ENCODE data around the gene DIP2A.

Gene DIP2A

DNA sequence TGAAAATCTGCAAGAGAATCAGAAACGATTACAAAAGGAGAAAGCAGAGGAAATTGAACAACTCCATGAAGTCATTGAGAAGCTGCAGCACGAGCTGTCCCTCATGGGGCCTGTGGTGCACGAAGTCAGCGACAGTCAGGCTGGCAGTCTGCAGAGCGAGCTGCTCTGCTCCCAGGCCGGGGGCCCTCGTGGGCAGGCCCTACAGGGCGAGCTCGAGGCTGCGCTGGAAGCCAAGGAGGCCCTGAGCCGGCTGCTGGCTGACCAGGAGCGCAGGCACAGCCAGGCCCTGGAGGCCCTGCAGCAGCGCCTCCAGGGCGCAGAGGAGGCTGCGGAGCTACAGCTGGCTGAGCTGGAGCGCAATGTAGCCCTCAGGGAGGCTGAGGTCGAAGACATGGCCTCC is 47.5 kb upstream of the DIP2A start:
- WGBS (ENCODE audit: extremely low coverage, insufficient coverage, insufficient read length), result no CpG with 5 or more reads among the region's 17 CpGs
- Histone ChIP-seq H3K27me3 (ENCODE audit: insufficient read depth, low read length) (no peaks in the 10 kb centered on the region), H3K23ac (ENCODE audit: low read length) (no peak overlapping the region), H3K4me3 (ENCODE audit: low read depth, low read length) (no peak overlapping the region), H4K12ac (ENCODE audit: low read depth, low read length) (no peak overlapping the region), H4K91ac (ENCODE audit: low read depth, low read length) (no peak overlapping the region), H3K4me2 (ENCODE audit: low read length) (no peak overlapping the region), H3K9me3 (ENCODE audit: insufficient read depth, low read depth, low read length) (peaks cover 2% of the 10 kb centered on the region), H2AFZ (ENCODE audit: insufficient read depth, low read length, poor library complexity) (no peak overlapping the region), H3K36me3 (ENCODE audit: control insufficient read depth in 1 of 2, insufficient read depth in 2 of 2, low read length in 2 of 2) (peaks cover 37 to 44% of the 10 kb centered on the region in 2 experiments), H3K18ac (ENCODE audit: low read length) (no peak overlapping the region), H3K14ac (ENCODE audit: low read length) (no peak overlapping the region), H3K4me1 (ENCODE audit: control insufficient read depth in 1 of 2, insufficient read depth in 2 of 2, low read length in 2 of 2) (peaks cover 2 to 4% of the 10 kb centered on the region in 2 experiments), H3K79me2 (ENCODE audit: control insufficient read depth, insufficient read depth, low read length, poor library complexity) (no peaks in the 10 kb centered on the region), H3K9ac (ENCODE audit: low read length) (no peak overlapping the region), H3K79me1 (ENCODE audit: low read length) (no peaks in the 10 kb centered on the region), H2BK12ac (ENCODE audit: low read length) (no peak overlapping the region), H2BK5ac (ENCODE audit: low read depth, low read length, poor library complexity) (no peak overlapping the region), H2AK5ac (ENCODE audit: low read length) (no peak overlapping the region), H3K27ac (ENCODE audit: low read depth, low read length) (no peak overlapping the region), H4K8ac (ENCODE audit: low read depth, low read length) (no peak overlapping the region), H2BK120ac (ENCODE audit: insufficient read depth, low read length, poor library complexity) (no peak overlapping the region), H3K4ac (ENCODE audit: low read depth, low read length) (no peak overlapping the region)
- peak in 1 of 2 donors; percentile 6 for DNase-seq

DNA sequence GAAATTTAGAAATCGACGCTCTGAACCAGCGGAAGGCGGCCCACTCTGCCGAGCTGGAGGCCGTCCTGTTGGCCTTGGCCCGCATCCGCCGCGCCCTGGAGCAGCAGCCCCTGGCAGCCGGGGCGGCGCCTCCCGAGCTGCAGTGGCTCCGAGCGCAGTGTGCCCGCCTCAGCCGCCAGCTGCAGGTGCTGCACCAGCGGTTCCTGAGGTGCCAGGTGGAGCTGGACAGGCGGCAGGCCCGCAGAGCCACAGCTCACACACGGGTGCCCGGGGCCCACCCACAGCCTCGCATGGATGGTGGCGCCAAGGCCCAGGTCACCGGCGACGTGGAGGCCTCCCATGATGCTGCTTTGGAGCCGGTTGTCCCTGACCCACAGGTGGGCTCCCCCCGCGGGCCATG is 47.0 kb upstream of the DIP2A start:
- Histone ChIP-seq H2BK5ac (ENCODE audit: low read depth, low read length, poor library complexity) (no peak overlapping the region), H3K9me3 (ENCODE audit: insufficient read depth, low read depth, low read length) (peaks cover 2% of the 10 kb centered on the region), H3K79me2 (ENCODE audit: control insufficient read depth, insufficient read depth, low read length, poor library complexity) (no peaks in the 10 kb centered on the region), H2BK12ac (ENCODE audit: low read length) (no peak overlapping the region), H3K14ac (ENCODE audit: low read length) (no peak overlapping the region), H3K4me3 (ENCODE audit: low read depth, low read length) (no peak overlapping the region), H3K4me2 (ENCODE audit: low read length) (no peak overlapping the region), H2BK120ac (ENCODE audit: insufficient read depth, low read length, poor library complexity) (no peak overlapping the region), H3K18ac (ENCODE audit: low read length) (peak overlapping the region; percentile 33), H2AK5ac (ENCODE audit: low read length) (no peak overlapping the region), H3K27ac (ENCODE audit: low read depth, low read length) (no peak overlapping the region), H3K4me1 (ENCODE audit: control insufficient read depth in 1 of 2, insufficient read depth in 2 of 2, low read length in 2 of 2) (peaks cover 2 to 4% of the 10 kb centered on the region in 2 experiments), H2AFZ (ENCODE audit: insufficient read depth, low read length, poor library complexity) (no peak overlapping the region), H3K36me3 (ENCODE audit: control insufficient read depth in 1 of 2, insufficient read depth in 2 of 2, low read length in 2 of 2) (peaks cover 42 to 48% of the 10 kb centered on the region in 2 experiments), H4K8ac (ENCODE audit: low read depth, low read length) (no peak overlapping the region), H3K9ac (ENCODE audit: low read length) (no peak overlapping the region), H3K23ac (ENCODE audit: low read length) (no peak overlapping the region), H3K79me1 (ENCODE audit: low read length) (no peaks in the 10 kb centered on the region), H3K27me3 (ENCODE audit: insufficient read depth, low read length) (no peaks in the 10 kb centered on the region), H4K12ac (ENCODE audit: low read depth, low read length) (no peak overlapping the region), H3K4ac (ENCODE audit: low read depth, low read length) (no peak overlapping the region), H4K91ac (ENCODE audit: low read depth, low read length) (no peak overlapping the region)
- no CpG with 5 or more reads among the region's 31 CpGs for WGBS (ENCODE audit: extremely low coverage, insufficient coverage, insufficient read length)
- DNase-seq, result no peak

DNA sequence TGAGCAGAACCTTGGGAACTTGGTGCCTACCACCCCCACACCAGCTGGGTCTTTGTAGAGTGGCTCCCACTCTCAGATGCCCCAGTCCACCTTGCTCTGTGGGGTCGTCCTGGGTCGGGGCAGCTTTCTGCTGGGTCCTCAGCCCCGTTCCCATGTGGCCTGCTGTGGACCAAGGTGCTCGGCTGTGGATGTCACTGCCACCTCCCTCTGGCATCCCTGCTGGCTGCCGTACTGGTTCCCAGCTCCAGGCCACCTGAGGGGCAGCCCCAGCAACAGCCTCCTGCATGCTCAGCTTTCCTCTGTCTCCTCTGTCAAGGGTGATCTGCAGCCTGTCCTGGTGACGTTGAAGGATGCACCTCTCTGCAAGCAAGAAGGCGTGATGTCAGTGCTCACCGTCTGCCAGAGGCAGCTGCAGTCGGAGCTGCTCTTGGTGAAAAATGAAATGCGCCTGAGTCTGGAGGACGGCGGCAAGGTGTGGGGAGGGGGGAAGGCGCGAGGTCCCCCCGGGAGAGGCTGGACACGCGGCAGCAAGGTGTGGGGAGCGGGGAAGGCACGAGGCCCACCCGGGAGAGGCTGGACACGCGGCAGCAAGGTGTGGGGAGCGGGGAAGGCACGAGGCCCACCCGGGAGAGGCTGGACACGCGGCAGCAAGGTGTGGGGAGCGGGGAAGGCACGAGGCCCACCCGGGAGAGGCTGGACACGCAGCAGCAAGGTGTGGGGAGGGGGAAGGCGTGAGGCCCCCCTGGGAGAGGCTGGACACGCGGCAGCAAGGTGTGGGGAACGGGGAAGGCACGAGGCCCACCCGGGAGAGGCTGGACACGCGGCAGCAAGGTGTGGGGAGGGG is 45.9 kb upstream of the DIP2A start:
- Histone ChIP-seq H3K18ac (ENCODE audit: low read length) (no peak overlapping the region), H3K23ac (ENCODE audit: low read length) (no peak overlapping the region), H4K12ac (ENCODE audit: low read depth, low read length) (no peak overlapping the region), H3K27ac (ENCODE audit: low read depth, low read length) (no peak overlapping the region), H3K4me3 (ENCODE audit: low read depth, low read length) (no peak overlapping the region), H3K4me2 (ENCODE audit: low read length) (no peak overlapping the region), H2AK5ac (ENCODE audit: low read length) (no peak overlapping the region), H3K27me3 (ENCODE audit: insufficient read depth, low read length) (no peaks in the 10 kb centered on the region), H3K9ac (ENCODE audit: low read length) (no peak overlapping the region), H3K14ac (ENCODE audit: low read length) (no peak overlapping the region), H2AFZ (ENCODE audit: insufficient read depth, low read length, poor library complexity) (no peak overlapping the region), H3K79me1 (ENCODE audit: low read length) (no peaks in the 10 kb centered on the region), H2BK12ac (ENCODE audit: low read length) (no peak overlapping the region), H3K4ac (ENCODE audit: low read depth, low read length) (no peak overlapping the region), H4K8ac (ENCODE audit: low read depth, low read length) (no peak overlapping the region), H2BK5ac (ENCODE audit: low read depth, low read length, poor library complexity) (no peak overlapping the region), H4K91ac (ENCODE audit: low read depth, low read length) (no peak overlapping the region), H3K9me3 (ENCODE audit: insufficient read depth, low read depth, low read length) (peaks cover 2% of the 10 kb centered on the region), H3K36me3 (ENCODE audit: control insufficient read depth in 1 of 2, insufficient read depth in 2 of 2, low read length in 2 of 2) (peaks cover 44 to 51% of the 10 kb centered on the region in 2 experiments), H3K4me1 (ENCODE audit: control insufficient read depth in 1 of 2, insufficient read depth in 2 of 2, low read length in 2 of 2) (peaks cover 2 to 4% of the 10 kb centered on the region in 2 experiments), H2BK120ac (ENCODE audit: insufficient read depth, low read length, poor library complexity) (no peak overlapping the region), H3K79me2 (ENCODE audit: control insufficient read depth, insufficient read depth, low read length, poor library complexity) (no peaks in the 10 kb centered on the region)
- no CpG with 5 or more reads among the region's 39 CpGs for WGBS (ENCODE audit: extremely low coverage, insufficient coverage, insufficient read length)
- no peak for DNase-seq

DNA sequence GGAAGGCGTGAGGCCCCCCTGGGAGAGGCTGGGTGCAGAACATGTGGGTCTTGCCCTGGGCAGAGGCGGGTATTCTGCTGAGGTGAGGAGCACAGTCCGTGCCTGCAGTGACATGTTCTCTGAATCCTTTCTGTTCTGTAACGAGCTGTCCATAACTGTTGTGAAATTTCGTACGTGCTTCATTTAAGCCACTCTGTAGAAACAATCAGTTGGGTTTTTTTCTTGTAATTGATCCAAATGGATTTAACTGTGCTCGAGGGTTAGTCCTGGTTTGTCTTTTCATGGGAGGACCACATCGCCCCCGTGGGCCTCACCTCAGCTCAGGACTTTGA is 45.4 kb upstream of the DIP2A start:
- no peak overlapping the region for H2AK5ac ChIP-seq (ENCODE audit: low read length)
- H3K4me3 ChIP-seq (ENCODE audit: low read depth, low read length), result no peak overlapping the region
- no peak overlapping the region for H3K18ac ChIP-seq (ENCODE audit: low read length)
- H3K27me3 ChIP-seq (ENCODE audit: insufficient read depth, low read length), result no peaks in the 10 kb centered on the region
- no peak overlapping the region for H4K12ac ChIP-seq (ENCODE audit: low read depth, low read length)
- no peaks in the 10 kb centered on the region for H3K79me1 ChIP-seq (ENCODE audit: low read length)
- H4K91ac ChIP-seq (ENCODE audit: low read depth, low read length), result no peak overlapping the region
- no peak overlapping the region for H2BK12ac ChIP-seq (ENCODE audit: low read length)
- no peak overlapping the region for H3K4ac ChIP-seq (ENCODE audit: low read depth, low read length)
- no peak overlapping the region for H3K23ac ChIP-seq (ENCODE audit: low read length)
- H3K4me2 ChIP-seq (ENCODE audit: low read length), result no peak overlapping the region
- no peak overlapping the region for H3K9ac ChIP-seq (ENCODE audit: low read length)
- H3K79me2 ChIP-seq (ENCODE audit: control insufficient read depth, insufficient read depth, low read length, poor library complexity), result no peaks in the 10 kb centered on the region
- DNase-seq, result no peak
- H2BK120ac ChIP-seq (ENCODE audit: insufficient read depth, low read length, poor library complexity), result no peak overlapping the region
- no peak overlapping the region for H3K14ac ChIP-seq (ENCODE audit: low read length)
- no CpG with 5 or more reads among the region's 9 CpGs for WGBS (ENCODE audit: extremely low coverage, insufficient coverage, insufficient read length)
- H3K36me3 ChIP-seq (ENCODE audit: control insufficient read depth in 1 of 2, insufficient read depth in 2 of 2, low read length in 2 of 2), result peaks cover 46 to 53% of the 10 kb centered on the region in 2 experiments
- no peak overlapping the region for H4K8ac ChIP-seq (ENCODE audit: low read depth, low read length)
- no peak overlapping the region for H2BK5ac ChIP-seq (ENCODE audit: low read depth, low read length, poor library complexity)
- H3K4me1 ChIP-seq (ENCODE audit: control insufficient read depth in 1 of 2, insufficient read depth in 2 of 2, low read length in 2 of 2), result peaks cover 2 to 4% of the 10 kb centered on the region in 2 experiments
- H3K9me3 ChIP-seq (ENCODE audit: insufficient read depth, low read depth, low read length), result peaks cover 2% of the 10 kb centered on the region
- no peak overlapping the region for H2AFZ ChIP-seq (ENCODE audit: insufficient read depth, low read length, poor library complexity)
- H3K27ac ChIP-seq (ENCODE audit: low read depth, low read length), result no peak overlapping the region

Measured in trophoblast cell (in vitro differentiated cells and primary cell).